ENCODE data around the gene NOP10.

- no peak for TF ChIP-seq CTCF (IDR thresholded peaks at IDR 0.05 in 4 of 5, conservative IDR thresholded peaks at IDR 0.05 in 1 of 5)
- TF ChIP-seq POLR2A (IDR thresholded peaks at IDR 0.05): no peak
These were observed 4.6 kb downstream of the NOP10 start for GRCh38 chr15:34338347-34338746.

All from gastrocnemius medialis (tissue), 4 donors.